ENCODE results near the gene ZDHHC3.

GRCh38 chr3:44963571-44964325, 12.2 kb downstream of the ZDHHC3 start:
- TF ChIP-seq RAD21 (IDR thresholded peaks at IDR 0.05; ENCODE audit: low read depth) (no peak), TEAD4 (IDR thresholded peaks at IDR 0.05) (no peak), TCF12 (IDR thresholded peaks at IDR 0.05; ENCODE audit: low read depth) (no peak), USF1 (IDR thresholded peaks at IDR 0.05) (no peak), MAX (IDR thresholded peaks at IDR 0.05) (no peak)

All from Ishikawa (cell line).